HCT116 (cell line): Measurements from ENCODE around the gene HES5. TPM values are rescaled to one million over a fixed set of nuclear protein-coding genes. Genes with fewer than 3 reads are reported as not detected.

ENCODE experiments used
- ATAC-seq: fragments of 200-7000 bp; cut with Tn5 transposase; 2 replicates; pipeline ENCODE4 v1.9.1; 2020; ENCODE audit warnings: mild to moderate bottlenecking, moderate library complexity
- BruUV-seq: library from RNA; stranded (reverse); fragments of 400-500 nt; replicated peaks from 2 replicates; lab custom pipeline; 2021; lab: Mats Ljungman, UMichigan
- CTCF ChIA-PET: fragments of 300-600 bp; sonication (Branson Sonifier 250); formaldehyde crosslinking; loops from one replicate; lab custom pipeline; 2021; ENCODE audit warnings: antibody characterized with exemption; lab: Charles Lee
- POLR2A ChIA-PET: fragments of 300-600, 350-600 bp; sonication (Branson Sonifier 250); formaldehyde crosslinking; loops from one replicate; lab custom pipeline; 2021; ENCODE audit warnings: antibody characterized with exemption; lab: Charles Lee
- RAD21 ChIA-PET, 2 experiments: fragments of 300-600 bp; sonication (Branson Sonifier 250); formaldehyde crosslinking; loops; one replicate each; lab custom pipeline; 2023; ENCODE audit warnings: low total read pairs in 2 of 2; ENCODE audit not compliant: uncharacterized antibody in 2 of 2, unreplicated experiment in 2 of 2, low non-redundant PET in 1 of 2; lab: Charles Lee
- DNase-seq: peaks from one replicate; pipeline ENCODE4 v3.0.0-alpha.2; 2010; ENCODE audit warnings: low read depth, low spot score
- H2AFZ ChIP-seq: fragments of 200-600 bp; shearing (Covaris generic), sonication (generic); 2 replicates; pipeline ENCODE4 v1.6.1; 2017; ENCODE audit warnings: low read depth, mixed run types, mixed read lengths, antibody characterized with exemption, low read length; ENCODE audit not compliant: poor library complexity, severe bottlenecking
- H3K27ac ChIP-seq: 2 replicates; pipeline ENCODE4 v1.5.1; 2012; ENCODE audit warnings: low read depth, low read length
- H3K27me3 ChIP-seq: fragments of 200-600 bp; sonication (generic); 2 replicates; pipeline ENCODE4 v1.6.1; 2016; ENCODE audit warnings: mixed run types, low read length, mixed read lengths; ENCODE audit not compliant: insufficient read depth
- H3K36me3 ChIP-seq, 2 experiments: fragments of 200-500 bp in 1 of 2; fragments of 200-600 bp in 1 of 2; sonication (Bioruptor generic) in 1 of 2; sonication (generic) in 1 of 2; 2 replicates each; pipeline versions ENCODE4 v1.5.1 to v1.6.1; 2014 to 2016; ENCODE audit warnings: low read length in 2 of 2, inconsistent platforms in 1 of 2, mixed read lengths in 1 of 2, mixed run types in 1 of 2; ENCODE audit not compliant: insufficient read depth in 2 of 2, control insufficient read depth in 1 of 2
- H3K4me1 ChIP-seq, 2 experiments: fragments of 200-600 bp in 1 of 2; sonication (generic) in 1 of 2; 2 replicates each; pipeline versions ENCODE4 v1.5.1 to v1.6.1; 2012 to 2017; ENCODE audit warnings: low read length in 2 of 2, inconsistent platforms in 1 of 2, mild to moderate bottlenecking in 1 of 2, mixed read lengths in 1 of 2, mixed run types in 1 of 2, moderate library complexity in 1 of 2; ENCODE audit not compliant: insufficient read depth in 2 of 2, control insufficient read depth in 1 of 2
- H3K4me2 ChIP-seq: fragments of 200-600 bp; sonication (generic); 2 replicates; pipeline ENCODE4 v1.6.1; 2017; ENCODE audit warnings: mixed run types, low read length, mixed read lengths
- H3K4me3 ChIP-seq, 2 experiments: fragments of 200-600 bp in 1 of 2; sonication (generic) in 1 of 2; replicated peaks in 1 of 2; 2 replicates each; pipeline ENCODE4 v1.5.1; 2011 to 2016; ENCODE audit warnings: low read length in 2 of 2, control low read depth in 1 of 2, low read depth in 1 of 2, mild to moderate bottlenecking in 1 of 2, mixed read lengths in 1 of 2, mixed run types in 1 of 2
- H3K79me2 ChIP-seq: fragments of 200-600 bp; sonication (generic); 2 replicates; pipeline ENCODE4 v1.6.1; 2017; ENCODE audit warnings: mild to moderate bottlenecking, mixed run types, low read length, moderate library complexity, mixed read lengths; ENCODE audit not compliant: insufficient read depth
- H3K9ac ChIP-seq: fragments of 200-600 bp; sonication (generic); 2 replicates; pipeline ENCODE4 v1.6.1; 2016; ENCODE audit warnings: low read length, mixed read lengths
- H3K9me2 ChIP-seq: fragments of 200-600 bp; sonication (generic), shearing (Covaris generic); 2 replicates; pipeline ENCODE4 v1.6.1; 2017; ENCODE audit warnings: mixed run types, mild to moderate bottlenecking, moderate library complexity; ENCODE audit not compliant: insufficient read depth
- H3K9me3 ChIP-seq, 2 experiments: fragments of 200-500 bp in 1 of 2; fragments of 200-600 bp in 1 of 2; sonication (Bioruptor generic) in 1 of 2; sonication (generic) in 1 of 2; 2 replicates each; pipeline ENCODE4 v1.6.1; 2014 to 2017; ENCODE audit warnings: low read length in 2 of 2, mixed read lengths in 2 of 2, inconsistent platforms in 1 of 2, low read depth in 1 of 2, mild to moderate bottlenecking in 1 of 2, mixed run types in 1 of 2, moderate library complexity in 1 of 2; ENCODE audit not compliant: control insufficient read depth in 1 of 2, insufficient read depth in 1 of 2
- H4K20me1 ChIP-seq: fragments of 200-600 bp; sonication (generic), shearing (Covaris generic); 2 replicates; pipeline ENCODE4 v1.6.1; 2017; ENCODE audit warnings: mixed run types, mild to moderate bottlenecking, moderate library complexity; ENCODE audit not compliant: insufficient read depth
- ATF3 ChIP-seq: IDR thresholded peaks from 2 replicates; pipeline ENCODE4 v1.6.1; 2012
- CTCF ChIP-seq, 3 experiments: fragments of 200-600 bp in 1 of 3; sonication (generic) in 1 of 3; IDR thresholded peaks in 2 of 3; conservative IDR thresholded peaks in 1 of 3; 2 replicates each; pipeline ENCODE4 v1.5.1; 2012 to 2017; ENCODE audit warnings: low read depth in 2 of 3, low read length in 2 of 3, antibody characterized with exemption in 1 of 3, borderline replicate concordance in 1 of 3, control low read depth in 1 of 3, mild to moderate bottlenecking in 1 of 3, mixed read lengths in 1 of 3, mixed run types in 1 of 3, moderate library complexity in 1 of 3; ENCODE audit not compliant: insufficient read depth in 1 of 3
- EGR1 ChIP-seq: IDR thresholded peaks from 2 replicates; pipeline ENCODE4 v1.6.1; 2012; ENCODE audit warnings: low read depth
- EZH2 ChIP-seq: fragments of 200-600 bp; sonication (generic); IDR thresholded peaks from 2 replicates; pipeline ENCODE4 v1.6.1; 2017; ENCODE audit warnings: antibody characterized with exemption, mixed run types
- EZH2phosphoT487 ChIP-seq: fragments of 200-600 bp; IDR thresholded peaks from 2 replicates; pipeline ENCODE4 v1.6.1; 2018; ENCODE audit warnings: antibody characterized with exemption, borderline replicate concordance
- JUND ChIP-seq: IDR thresholded peaks from 2 replicates; pipeline ENCODE4 v1.6.1; 2012
- REST ChIP-seq: IDR thresholded peaks from 2 replicates; pipeline ENCODE4 v1.6.1; 2012; ENCODE audit warnings: low read depth
- ZBTB33 ChIP-seq: IDR thresholded peaks from 2 replicates; pipeline ENCODE4 v1.6.1; 2011; ENCODE audit warnings: mild to moderate bottlenecking, low read length, moderate library complexity; ENCODE audit not compliant: insufficient replicate concordance; ENCODE audit errors: extremely low read depth
- ZNF274 ChIP-seq: fragments of 200-500 bp; sonication (Bioruptor generic); IDR thresholded peaks from 2 replicates; pipeline ENCODE4 v1.6.1; 2014; ENCODE audit warnings: mild to moderate bottlenecking, low read depth, low read length, inconsistent platforms
- intact Hi-C: fragments of 100-400 bp; cut with micrococcal nuclease; formaldehyde crosslinking; loops from 2 replicates; pipeline ENCODE4 v1.10.0; 2022
- total RNA-seq: library from RNA; stranded (reverse); gene quantifications from one replicate; pipeline ENCODE4 v1.2.1, GENCODE V29; 2021; ENCODE audit not compliant: unreplicated experiment

Gene HES5
- total RNA-seq, 1 experiment from 2014 or later = not detected

GRCh38 chr1:2559509-2560298 lies 29.6 kb upstream of the HES5 start:
- Histone ChIP-seq H2AFZ (no peak overlapping the region), H3K4me3 (no peak overlapping the region), H3K9ac (no peak overlapping the region), H3K4me2 (no peak overlapping the region), H3K9me3 (no peaks in the 10 kb centered on the region), H3K79me2 (no peaks in the 10 kb centered on the region), H3K27me3 (no peaks in the 10 kb centered on the region), H3K27ac (no peak overlapping the region), H3K36me3 (no peaks in the 10 kb centered on the region), H3K4me1 (no peaks in the 10 kb centered on the region), H4K20me1 (no peaks in the 10 kb centered on the region), H3K9me2 (no peaks in the 10 kb centered on the region)
- no peak for DNase-seq
- ATAC-seq = no peak
- no peak for TF ChIP-seq ZNF274
- no peak for TF ChIP-seq REST
- TF ChIP-seq ZBTB33 = no peak
- no peak for TF ChIP-seq EZH2phosphoT487
- TF ChIP-seq ATF3 = no peak
- no peak for TF ChIP-seq CTCF (IDR thresholded peaks at IDR 0.05 in 2 of 3, conservative IDR thresholded peaks at IDR 0.05 in 1 of 3; ENCODE audit: borderline replicate concordance in 1 of 3, insufficient read depth in 1 of 3, low read depth in 2 of 3, low read length in 2 of 3)
- no peak for TF ChIP-seq EGR1
- no peak for TF ChIP-seq JUND
- no peak for TF ChIP-seq EZH2
- CTCF ChIA-PET = no interaction called here
- POLR2A ChIA-PET = no interaction called here
- intact Hi-C loops = no loop called here
- no TSS peak for BruUV-seq
- RAD21 ChIA-PET = interaction anchor here in 1 of 2 experiments (0.8 kb wide), 1 partner anchor 26 kb away, joined by 3 read pairs; no protein-coding TSS in a partner anchor
